Kidney epithelial cell (primary cell): ENCODE measurements around the gene RGSL1. TPM values are rescaled to one million over a fixed set of nuclear protein-coding genes. Genes with fewer than 3 reads are reported as not detected.
"Not testable (repeated sequence)": the region's sequence is repeated elsewhere in the genome, so short reads cannot be mapped to it uniquely, and the experiment has no call there.

ENCODE experiments used
- DNase-seq: peaks from one replicate; pipeline ENCODE4 v3.0.0-alpha.2; 2010; ENCODE audit warnings: low read depth
- H3K27me3 ChIP-seq: 2 replicates; pipeline ENCODE4 v1.6.0; 2011; ENCODE audit warnings: low read length; ENCODE audit not compliant: control insufficient read depth, insufficient read depth
- H3K36me3 ChIP-seq: 2 replicates; pipeline ENCODE4 v1.5.1; 2011; ENCODE audit warnings: low read length; ENCODE audit not compliant: control insufficient read depth, insufficient read depth
- H3K4me3 ChIP-seq: 2 replicates; pipeline ENCODE4 v1.5.1; 2011; ENCODE audit warnings: low read depth, mild to moderate bottlenecking, control low read depth, low read length
- total RNA-seq: library from RNA; depleted of rRNA; stranded (reverse); fragments of >200 nt; gene quantifications from 2 replicates; pipeline ENCODE4 v1.2.3, GENCODE V29; 2015
- TF ChIP-seq, protein P1 (sequence below): IDR thresholded peaks from 2 replicates; pipeline ENCODE4 v1.5.1; 2011; ENCODE audit warnings: mild to moderate bottlenecking, moderate library complexity, low read length, control low read depth, inconsistent platforms; ENCODE audit not compliant: insufficient read depth, poor library complexity, severe bottlenecking

Gene RGSL1
- total RNA-seq, 1 donor from 2014 or later: not detected

DNA sequence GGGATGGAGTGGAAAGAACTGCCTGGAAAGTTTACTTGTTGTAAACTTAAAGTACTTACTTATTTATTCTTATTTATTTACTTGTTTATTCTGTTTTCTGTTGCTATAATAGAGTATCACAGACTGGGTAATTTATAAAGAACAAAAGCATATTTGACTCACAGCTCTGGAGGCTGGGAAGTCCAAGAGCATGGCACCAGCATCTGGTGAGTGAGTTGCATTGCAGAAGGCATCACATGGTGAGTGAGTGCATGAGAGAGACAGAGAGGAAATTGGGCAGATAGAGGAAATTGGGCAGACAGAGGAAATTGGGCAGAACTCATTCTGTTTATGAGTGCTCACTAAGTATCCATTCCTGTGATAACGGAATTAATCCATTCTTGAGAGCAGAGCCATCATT is 11.6 kb upstream of the RGSL1 start:
- Histone ChIP-seq H3K27me3 (no peaks in the 10 kb centered on the region), H3K4me3 (no peak overlapping the region), H3K36me3 (no peaks in the 10 kb centered on the region)
- TF ChIP-seq, protein P1, sequence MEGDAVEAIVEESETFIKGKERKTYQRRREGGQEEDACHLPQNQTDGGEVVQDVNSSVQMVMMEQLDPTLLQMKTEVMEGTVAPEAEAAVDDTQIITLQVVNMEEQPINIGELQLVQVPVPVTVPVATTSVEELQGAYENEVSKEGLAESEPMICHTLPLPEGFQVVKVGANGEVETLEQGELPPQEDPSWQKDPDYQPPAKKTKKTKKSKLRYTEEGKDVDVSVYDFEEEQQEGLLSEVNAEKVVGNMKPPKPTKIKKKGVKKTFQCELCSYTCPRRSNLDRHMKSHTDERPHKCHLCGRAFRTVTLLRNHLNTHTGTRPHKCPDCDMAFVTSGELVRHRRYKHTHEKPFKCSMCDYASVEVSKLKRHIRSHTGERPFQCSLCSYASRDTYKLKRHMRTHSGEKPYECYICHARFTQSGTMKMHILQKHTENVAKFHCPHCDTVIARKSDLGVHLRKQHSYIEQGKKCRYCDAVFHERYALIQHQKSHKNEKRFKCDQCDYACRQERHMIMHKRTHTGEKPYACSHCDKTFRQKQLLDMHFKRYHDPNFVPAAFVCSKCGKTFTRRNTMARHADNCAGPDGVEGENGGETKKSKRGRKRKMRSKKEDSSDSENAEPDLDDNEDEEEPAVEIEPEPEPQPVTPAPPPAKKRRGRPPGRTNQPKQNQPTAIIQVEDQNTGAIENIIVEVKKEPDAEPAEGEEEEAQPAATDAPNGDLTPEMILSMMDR: no peak
- DNase-seq: no peak

DNA sequence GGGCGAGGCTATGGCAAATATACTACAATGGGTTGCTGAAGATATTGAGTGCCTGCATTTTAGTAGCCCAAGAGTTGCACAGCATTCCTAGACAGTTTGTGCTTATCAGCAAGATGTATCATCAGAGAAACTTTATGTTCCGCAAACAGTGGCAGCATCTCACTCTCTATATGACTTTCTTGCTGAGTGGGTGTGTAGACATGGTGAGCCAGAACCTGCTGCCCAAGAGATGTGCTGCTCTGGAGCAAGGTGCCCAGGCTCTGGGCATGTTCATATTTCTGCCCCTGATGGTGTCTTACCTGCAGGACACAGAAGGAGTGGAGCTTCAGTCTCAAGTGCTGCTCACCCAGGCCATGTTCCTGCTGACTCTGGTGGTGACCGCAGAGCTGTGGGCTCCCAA is 8.2 kb upstream of the RGSL1 start:
- no peaks in the 10 kb centered on the region for H3K36me3 ChIP-seq

GRCh38 chr1:182442333-182442732 is 7.6 kb upstream of the RGSL1 start:
- Histone ChIP-seq H3K36me3 (no peaks in the 10 kb centered on the region), H3K27me3 (no peaks in the 10 kb centered on the region), H3K4me3 (no peak overlapping the region)
- TF ChIP-seq, protein P1: no peak
- DNase-seq: no peak

More for the DNA sequence above, 8.2 kb upstream of the RGSL1 start:
- TF ChIP-seq, protein P1: no peak
- no peak overlapping the region for H3K4me3 ChIP-seq
- H3K27me3 ChIP-seq: no peaks in the 10 kb centered on the region
- no peak for DNase-seq

DNA sequence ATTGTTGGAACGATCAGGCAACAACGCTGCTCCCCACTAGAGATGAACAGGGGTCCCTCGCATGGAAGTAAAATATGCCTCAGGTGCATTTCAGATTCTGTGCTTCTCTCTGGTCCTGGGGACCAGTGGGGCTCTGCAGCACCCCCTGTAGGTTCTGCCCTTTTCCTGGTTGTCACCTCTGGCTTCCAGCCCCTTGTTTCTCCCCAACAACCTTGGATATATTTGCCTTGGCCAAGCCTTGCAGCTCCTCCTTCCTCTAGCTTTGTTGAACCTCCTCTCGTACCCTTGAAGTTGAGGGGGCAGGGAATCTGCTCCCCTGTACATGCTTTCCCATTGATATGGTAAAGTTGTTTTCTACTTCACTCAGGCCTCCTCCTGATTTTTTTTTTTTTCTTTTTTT is 5.4 kb upstream of the RGSL1 start:
- Histone ChIP-seq H3K27me3 (no peaks in the 10 kb centered on the region), H3K4me3 (no peak overlapping the region), H3K36me3 (no peaks in the 10 kb centered on the region)
- TF ChIP-seq, protein P1: no peak
- no peak for DNase-seq

DNA sequence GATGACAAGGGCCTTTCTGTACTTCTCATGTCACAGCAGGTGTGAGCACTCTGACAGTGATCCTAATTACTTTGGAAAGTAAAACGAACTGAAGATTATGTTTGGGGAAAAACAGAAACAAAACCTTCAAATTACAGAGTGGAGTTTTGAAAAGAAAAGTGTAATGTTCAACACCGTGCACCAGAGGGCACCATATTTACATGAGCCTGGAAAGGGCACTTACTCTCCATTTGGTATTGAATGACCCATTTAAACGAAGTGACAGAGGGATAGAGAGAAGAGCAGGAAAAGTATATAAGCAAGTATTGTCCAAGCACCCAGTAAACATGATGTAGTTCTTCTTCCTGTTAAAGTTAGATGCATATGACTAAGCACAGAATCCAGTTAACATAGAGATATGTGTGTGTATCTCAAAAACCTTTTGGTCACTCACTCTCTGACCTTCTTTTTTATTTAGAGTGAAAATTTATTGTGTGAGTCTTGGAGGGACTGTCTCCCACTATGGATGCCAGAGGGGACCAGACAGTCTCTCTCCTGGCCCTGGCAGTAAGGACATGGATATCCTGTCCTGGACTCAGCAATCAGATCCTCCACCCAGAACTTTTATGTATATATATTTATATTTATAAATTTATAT is 3.8 kb upstream of the RGSL1 start:
- TF ChIP-seq, protein P1: peak; percentile 48
- Histone ChIP-seq H3K36me3 (no peaks in the 10 kb centered on the region), H3K27me3 (no peaks in the 10 kb centered on the region), H3K4me3 (no peak overlapping the region)
- peak; percentile 2 for DNase-seq

GRCh38 chr1:182447124-182447523 is 2.8 kb upstream of the RGSL1 start:
- not testable (repeated sequence) for H3K4me3 ChIP-seq, H3K27me3 ChIP-seq, H3K36me3 ChIP-seq, DNase-seq
